NCI-H2171 (cell line): ENCODE data around the gene TMEM236.

Experiments
- DNase-seq: peaks from one replicate; lab custom pipeline; 2025; lab: John Stamatoyannopoulos, UW

TMEM236 gene

DNA sequence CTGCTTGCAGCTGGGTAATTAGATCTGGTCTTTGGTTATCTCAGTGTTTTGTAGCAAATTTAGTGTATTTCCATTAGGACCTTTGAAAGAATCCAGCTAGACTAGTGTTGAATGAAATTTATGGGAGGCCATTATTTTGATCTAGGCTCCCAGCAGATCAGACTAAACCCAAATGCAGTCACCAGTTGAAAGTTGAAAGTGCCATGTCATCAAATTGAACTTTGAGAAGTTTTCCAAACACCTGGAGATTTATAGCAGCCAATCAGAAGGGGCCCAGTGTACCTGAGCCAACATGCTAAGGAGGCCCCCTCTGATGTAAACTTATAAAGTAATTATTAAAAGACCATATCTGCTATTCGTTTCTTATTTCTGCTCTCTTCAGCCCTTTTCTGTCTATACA lies 11.3 kb upstream of the TMEM236 start:
- no peak for DNase-seq

DNA sequence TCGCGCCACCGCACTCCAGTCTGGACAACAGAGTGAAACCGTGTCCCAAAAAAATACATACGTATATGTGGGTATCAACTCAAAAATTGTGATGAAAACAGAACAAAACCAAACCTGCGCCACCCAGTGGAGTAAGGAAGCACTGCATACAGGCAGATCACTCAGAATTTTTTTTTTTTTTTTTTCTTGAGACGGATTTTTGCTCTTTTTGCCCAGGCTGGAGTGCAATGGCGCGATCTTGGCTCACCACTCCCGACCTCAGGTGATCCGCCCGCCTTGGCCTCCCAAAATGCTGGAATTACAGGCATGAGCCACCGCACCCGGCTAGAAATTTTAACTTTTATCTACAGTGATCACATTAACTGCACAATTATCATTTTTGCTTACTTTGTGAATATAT lies 9.1 kb upstream of the TMEM236 start:
- DNase-seq: no peak

DNA sequence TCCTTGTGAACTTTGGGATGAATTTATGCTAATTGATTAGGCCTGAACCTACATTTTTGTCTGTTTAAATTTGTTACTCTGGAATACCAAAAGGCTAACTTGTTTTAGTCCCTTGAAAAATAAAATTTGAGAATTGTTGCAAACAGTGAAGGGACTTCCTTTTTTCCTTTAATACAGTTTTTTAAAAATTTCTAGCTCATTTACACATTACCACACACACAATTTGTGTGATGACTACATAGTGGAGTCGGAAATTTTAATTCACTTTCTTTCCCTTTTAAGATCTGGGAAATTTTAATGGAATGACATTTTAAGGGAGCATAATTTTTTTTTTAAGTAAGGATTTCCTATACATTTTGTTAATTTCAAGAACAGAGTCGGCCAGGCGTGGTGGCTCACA lies 8.6 kb upstream of the TMEM236 start:
- DNase-seq: no peak

- DNase-seq: no peak
These were observed 7.6 kb upstream of the TMEM236 start for GRCh38 chr10:17744341-17744861.

GRCh38 chr10:17747883-17748550 lies 4.0 kb upstream of the TMEM236 start:
- no peak for DNase-seq

- DNase-seq: no peak
These were observed 2.1 kb upstream of the TMEM236 start for GRCh38 chr10:17749890-17750289.

GRCh38 chr10:17756557-17757217 lies 4.7 kb downstream of the TMEM236 start:
- DNase-seq: no peak

DNA sequence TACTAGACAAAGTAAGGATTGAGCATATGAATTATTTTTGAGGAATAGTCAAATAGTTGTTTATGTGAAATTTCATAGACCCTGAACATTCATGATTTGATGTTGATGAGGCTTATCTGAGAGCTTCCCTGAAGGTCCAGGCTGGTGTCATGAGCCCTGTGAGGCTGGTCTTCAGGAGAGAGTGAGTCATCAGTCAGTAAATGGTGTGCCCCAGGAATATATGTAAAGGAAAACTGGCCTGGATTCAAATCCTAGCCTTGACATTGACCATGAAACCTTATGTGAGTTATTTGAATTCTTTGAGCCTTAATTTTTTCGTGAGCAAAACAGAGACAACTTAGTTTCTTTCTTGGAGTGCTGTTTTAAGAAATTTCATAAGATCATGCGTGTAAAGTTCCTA lies 6.2 kb downstream of the TMEM236 start:
- no peak for DNase-seq

- no peak for DNase-seq
These were observed 6.9 kb downstream of the TMEM236 start for GRCh38 chr10:17758896-17759295.

DNA sequence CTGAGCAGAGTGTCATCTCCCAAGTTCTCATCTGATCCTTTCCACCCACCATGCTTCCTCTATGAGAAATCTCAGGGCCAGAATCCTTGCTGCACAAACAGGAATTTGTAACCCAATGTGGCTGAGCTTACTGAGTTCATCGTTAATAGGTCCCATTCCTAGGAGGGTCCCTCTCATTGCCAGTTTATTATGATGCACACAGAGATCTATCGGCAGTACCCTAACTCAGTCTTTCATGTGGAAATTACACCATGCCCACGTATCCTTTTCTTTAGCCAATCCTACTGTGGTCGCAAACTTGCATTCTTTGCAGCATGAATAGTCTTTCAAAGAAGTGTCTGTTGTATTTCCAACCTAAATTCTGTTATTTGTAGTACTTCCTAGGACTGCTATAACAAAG lies 12.1 kb downstream of the TMEM236 start:
- no peak for DNase-seq

- DNase-seq: no peak
These were observed 13.6 kb downstream of the TMEM236 start for GRCh38 chr10:17765602-17766001.

DNA sequence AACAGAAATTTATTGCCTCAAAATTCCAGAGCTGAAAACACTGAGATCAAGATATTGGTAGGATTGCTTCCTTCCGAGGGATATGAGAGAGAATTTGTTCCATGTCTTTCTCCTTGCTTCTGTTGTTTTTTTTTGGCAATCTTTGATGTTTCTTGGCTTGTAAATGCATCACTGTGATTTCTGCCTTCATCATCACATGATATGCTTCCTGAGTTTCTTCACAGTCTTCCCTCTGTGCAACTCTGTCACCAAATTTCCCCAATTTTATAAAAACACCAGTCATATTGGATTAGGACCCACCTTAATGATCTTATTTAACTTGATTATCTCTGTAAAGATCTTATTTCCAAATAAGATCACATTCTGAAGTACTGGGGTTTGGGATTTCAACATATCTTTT lies 14.7 kb downstream of the TMEM236 start:
- DNase-seq: no peak

- DNase-seq: no peak
These were observed 16.5 kb downstream of the TMEM236 start for GRCh38 chr10:17768496-17768895.

GRCh38 chr10:17768957-17769356 lies 17.0 kb downstream of the TMEM236 start:
- DNase-seq: no peak

DNA sequence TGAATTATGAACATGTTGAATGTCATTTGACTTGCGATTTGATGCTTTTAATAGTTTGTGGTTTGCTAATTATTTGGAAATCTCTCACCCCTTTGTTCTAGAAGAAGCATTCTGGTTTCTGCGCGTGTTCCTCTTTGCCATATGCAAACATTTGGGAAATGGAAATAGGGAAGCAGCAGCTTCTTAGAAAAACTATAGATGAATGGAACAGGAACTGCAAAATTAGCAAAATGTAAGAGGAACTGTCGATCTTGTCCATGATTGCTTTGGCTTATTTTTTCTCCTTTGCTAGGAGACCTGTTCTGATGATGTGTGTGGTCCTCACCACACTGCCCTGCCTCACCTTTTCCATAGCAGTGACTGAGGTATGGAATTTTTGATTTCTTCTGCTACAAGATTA lies 19.0 kb downstream of the TMEM236 start:
- no peak for DNase-seq

DNA sequence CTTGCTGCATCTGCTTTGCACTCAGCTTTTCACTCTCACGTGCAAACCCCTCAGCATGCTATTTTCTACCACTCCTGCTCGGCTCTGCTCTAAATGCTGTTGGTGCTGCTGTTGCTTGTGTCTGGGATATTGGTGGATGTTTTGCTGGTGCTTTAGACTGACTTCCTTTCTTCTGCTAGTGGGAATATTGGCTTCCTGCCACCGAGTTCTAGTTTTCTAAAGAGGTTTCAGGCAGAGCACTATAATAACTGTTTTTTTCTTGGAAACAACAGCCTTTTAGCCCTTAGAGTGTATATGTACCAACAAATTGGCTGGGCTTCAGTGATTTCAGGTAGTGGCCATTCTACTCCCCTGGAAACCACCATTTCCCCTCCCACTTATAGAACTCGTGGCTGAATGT lies 27.8 kb downstream of the TMEM236 start:
- DNase-seq: no peak

- no peak for DNase-seq
These were observed 28.7 kb downstream of the TMEM236 start for GRCh38 chr10:17780727-17781126.

DNA sequence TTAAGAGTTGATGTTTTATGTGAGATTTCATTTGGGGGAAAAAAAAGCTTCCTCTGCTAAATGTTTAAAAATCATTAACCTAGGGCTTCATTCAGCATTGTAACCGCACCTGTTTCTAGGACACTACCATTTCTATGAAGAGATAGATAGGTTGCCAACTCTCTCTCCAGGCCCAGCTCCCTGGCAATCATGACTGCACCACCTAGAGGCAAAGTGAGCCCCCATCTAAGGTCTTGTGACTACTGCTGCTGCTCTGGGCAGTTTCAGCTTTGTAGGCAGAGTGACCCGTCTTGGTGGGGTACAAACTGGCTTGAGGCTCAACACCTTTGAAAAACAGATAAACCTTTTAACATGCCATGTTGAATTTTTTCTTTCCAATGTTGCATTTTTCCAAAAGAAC lies 29.9 kb downstream of the TMEM236 start:
- no peak for DNase-seq

- no peak for DNase-seq
These were observed 31.1 kb downstream of the TMEM236 start for GRCh38 chr10:17782921-17783665.

DNA sequence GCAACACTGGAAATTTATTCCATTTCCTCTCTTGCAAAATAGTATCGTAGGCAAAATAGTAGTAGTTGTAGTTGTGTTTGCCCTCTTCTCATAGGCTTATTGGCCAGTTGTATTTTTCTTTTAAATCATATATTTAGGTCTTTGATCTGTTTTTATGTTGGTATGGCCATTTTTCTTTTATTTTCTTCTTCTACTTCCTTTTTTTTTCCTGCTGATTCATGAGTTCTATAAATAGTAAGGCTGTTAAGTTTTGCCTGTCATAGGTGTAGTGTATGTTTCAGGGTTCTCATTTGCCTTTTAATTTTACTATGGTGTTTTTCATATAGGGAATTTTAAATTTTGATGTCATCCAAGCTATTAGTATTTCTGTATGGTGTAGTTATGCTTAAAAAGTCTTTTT lies 31.8 kb downstream of the TMEM236 start:
- DNase-seq: no peak

DNA sequence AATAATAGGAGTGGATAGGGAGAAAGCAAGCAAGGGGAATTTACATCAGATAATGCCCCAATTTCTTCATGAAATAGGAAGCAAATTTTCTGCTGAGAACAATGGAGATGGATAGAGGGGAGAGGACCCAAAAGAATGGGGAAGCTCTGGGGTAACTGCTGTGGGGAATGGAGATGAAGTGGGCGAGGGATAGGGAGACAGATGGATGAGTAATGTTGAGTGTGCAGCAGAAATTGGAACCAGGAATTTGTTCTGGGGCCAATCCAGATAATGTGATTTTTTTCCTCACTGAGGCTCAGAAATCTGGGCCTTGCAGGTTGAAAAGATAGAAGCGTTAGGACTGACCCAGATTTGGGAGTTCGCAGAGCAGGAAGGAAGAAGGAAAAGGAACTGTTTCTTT lies 32.7 kb downstream of the TMEM236 start:
- no peak for DNase-seq

- DNase-seq: no peak
These were observed 33.4 kb downstream of the TMEM236 start for GRCh38 chr10:17785276-17785930.
